Testis (tissue), 2 donors: ENCODE results near the gene CMTM2.

Experiments used
- CTCF ChIP-seq, 3 experiments: fragments of 450-650 bp in 2 of 3; fragments of 200-600 bp in 1 of 3; sonication (generic) in 1 of 3; IDR thresholded peaks; one replicate each; pipeline ENCODE4 v1.5.1; 2016 to 2019; ENCODE audit warnings: antibody characterized with exemption in 3 of 3, mild to moderate bottlenecking in 2 of 3, moderate library complexity in 1 of 3
- POLR2A ChIP-seq: fragments of 450-650 bp; IDR thresholded peaks from one replicate; pipeline ENCODE4 v1.6.1; 2017; ENCODE audit warnings: antibody characterized with exemption, mild to moderate bottlenecking, moderate library complexity

- TF ChIP-seq POLR2A, result no peak
- no peak for TF ChIP-seq CTCF (IDR thresholded peaks at IDR 0.05)
Observed at GRCh38 chr16:66572356-66572755, 6.9 kb upstream of the CMTM2 start.
